ENCODE results near the gene CMTM8. TPM values are rescaled to one million over a fixed set of nuclear protein-coding genes. Genes with fewer than 3 reads are reported as not detected.

CMTM8 gene
- total and polyA plus RNA-seq, 2 of the 8 experiments (the other 6 are each of a cell fraction or from before 2014, with no cell fraction given): 10.5 to 22.4 TPM

DNA sequence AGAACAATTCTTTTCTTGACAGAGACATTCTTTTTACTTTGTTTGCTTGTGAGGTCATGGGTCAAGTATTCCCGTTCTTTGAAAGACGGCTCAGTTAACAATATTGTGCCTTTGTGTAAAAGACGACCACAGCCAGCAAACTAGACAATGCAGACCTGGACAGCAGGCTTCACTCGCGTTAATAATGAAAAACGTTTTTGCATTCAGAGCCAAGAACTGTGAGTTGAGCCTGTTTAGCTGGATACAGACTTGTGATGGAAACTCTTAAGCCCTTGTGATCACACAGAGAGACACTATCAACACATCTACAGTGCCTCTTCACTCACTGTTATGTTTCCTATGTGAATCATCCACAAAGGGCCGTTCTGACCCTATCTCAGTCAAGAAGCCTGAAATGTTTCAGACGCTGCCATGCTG is 115.9 kb downstream of the CMTM8 start:
- no peak overlapping the region for H2BK15ac ChIP-seq (ENCODE audit: low read length)
- H3K79me1 ChIP-seq (ENCODE audit: low read depth, low read length): no peaks in the 10 kb centered on the region; the same call in 1 of the 2 replicates
- no peak overlapping the region for H2BK12ac ChIP-seq (ENCODE audit: low read depth, low read length)
- DNase-seq (ENCODE audit: low read depth in 1 of 2, low spot score in 2 of 2) (no peak), FAIRE-seq (no peak)
- no peak overlapping the region for H2AK5ac ChIP-seq (ENCODE audit: low read depth, low read length)
- POLR2A ChIA-PET (ENCODE audit: partially characterized antibody): no interaction called here
- no peak overlapping the region for H3K9ac ChIP-seq (replicated peaks in 1 of 4; ENCODE audit: extremely low read depth in 1 of 4, low read depth in 3 of 4, low read length in 3 of 4)
- CTCF ChIA-PET (ENCODE audit: partially characterized antibody): no interaction called here
- no peak overlapping the region for H2BK20ac ChIP-seq (ENCODE audit: low read length)
- H4K91ac ChIP-seq (replicated peaks; ENCODE audit: insufficient read length, low read length): no peak overlapping the region
- no peak overlapping the region for H2BK120ac ChIP-seq (replicated peaks; ENCODE audit: low read depth, low read length)
- no peak overlapping the region for H3K23ac ChIP-seq (ENCODE audit: insufficient read length)
- H3K9me3 ChIP-seq (ENCODE audit: insufficient read depth in 2 of 2, low read depth in 1 of 2, low read length in 1 of 2): no peaks in the 10 kb centered on the region
- no peak overlapping the region for H3K56ac ChIP-seq (replicated peaks; ENCODE audit: insufficient read length, low read depth, low read length)
- no peak overlapping the region for H4K8ac ChIP-seq (ENCODE audit: extremely low read depth, insufficient read depth, low read length)
- no peaks in the 10 kb centered on the region; the same call in 1 of the 2 replicates for H3K23me2 ChIP-seq (ENCODE audit: low read depth, low read length)
- H4K20me1 ChIP-seq (replicated peaks in 1 of 2; ENCODE audit: control insufficient read depth in 1 of 2, insufficient read depth in 2 of 2, low read length in 2 of 2): no peaks in the 10 kb centered on the region
- H3K79me2 ChIP-seq (ENCODE audit: control insufficient read depth in 1 of 2, insufficient read depth in 2 of 2, low read length in 2 of 2): no peaks in the 10 kb centered on the region
- no peak overlapping the region for H3K27ac ChIP-seq (ENCODE audit: low read depth, low read length)
- no peak overlapping the region for H2BK5ac ChIP-seq (ENCODE audit: low read depth, low read length)
- H3K4me2 ChIP-seq (ENCODE audit: insufficient read depth in 1 of 2, low read depth in 2 of 2, low read length in 2 of 2): no peak overlapping the region
- H3K14ac ChIP-seq (ENCODE audit: insufficient read length): no peak overlapping the region
- WGBS, 2 experiments (ENCODE audit: extremely low coverage in 1 of 2, insufficient coverage in 1 of 2, insufficient read length in 1 of 2, insufficient replicate concordance in 2 of 2, low coverage in 1 of 2, low lambda C conversion rate in 2 of 2, missing lambda C conversion rate in 1 of 2): 84% methylated on average over 8 of the region's 8 CpGs; no CpG with 5 or more reads in 1 of the 2 experiments
- H3K18ac ChIP-seq (ENCODE audit: extremely low read depth, low read length): no peak overlapping the region
- no peak overlapping the region for H4K5ac ChIP-seq (ENCODE audit: insufficient read length, low read depth, low read length)
- no peak overlapping the region for H3K4me3 ChIP-seq (ENCODE audit: extremely low read depth in 1 of 4, insufficient read depth in 2 of 4, low read depth in 3 of 4, low read length in 4 of 4)
- H3K36me3 ChIP-seq (ENCODE audit: control insufficient read depth in 2 of 4, insufficient read depth in 4 of 4, low read length in 3 of 4): no peaks in the 10 kb centered on the region
- H2AFZ ChIP-seq (ENCODE audit: low read length): no peak overlapping the region
- H3K27me3 ChIP-seq (replicated peaks in 1 of 4; ENCODE audit: control insufficient read depth in 3 of 4, extremely low read depth in 1 of 4, insufficient read depth in 3 of 4, low read length in 3 of 4): no peaks in the 10 kb centered on the region
- H3K4ac ChIP-seq (replicated peaks; ENCODE audit: insufficient read length, low read depth, low read length): no peak overlapping the region
- H3K4me1 ChIP-seq (replicated peaks in 1 of 4; ENCODE audit: control insufficient read depth in 3 of 4, insufficient read depth in 4 of 4, low read length in 3 of 4): peaks cover 3 to 14% (median 7%) of the 10 kb centered on the region in 4 experiments; a peak in 5 of 7 replicates
- TF ChIP-seq BRCA1 (IDR thresholded peaks at IDR 0.05; ENCODE audit: low read depth, low read length) (no peak), FOSL1 (IDR thresholded peaks at IDR 0.05; ENCODE audit: insufficient read depth, low read depth, low read length) (no peak), RBBP5 (IDR thresholded peaks at IDR 0.05; ENCODE audit: borderline replicate concordance, low read depth, low read length) (no peak), POU5F1 (IDR thresholded peaks at IDR 0.05; ENCODE audit: low read depth, low read length) (no peak), JUN (IDR thresholded peaks at IDR 0.05; ENCODE audit: low read depth, low read length) (no peak), TAF7 (optimal IDR thresholded peaks at IDR 0.05; ENCODE audit: borderline replicate concordance, low read depth, low read length) (no peak), EGR1 (IDR thresholded peaks at IDR 0.05; ENCODE audit: borderline replicate concordance, low read depth, low read length) (no peak), RXRA (IDR thresholded peaks at IDR 0.05; ENCODE audit: insufficient read depth, low read depth, low read length) (no peak), PHF8 (conservative IDR thresholded peaks at IDR 0.05; ENCODE audit: low read depth, low read length) (no peak), MAFK (IDR thresholded peaks at IDR 0.05; ENCODE audit: low read depth, low read length) (no peak), NANOG (IDR thresholded peaks at IDR 0.05; ENCODE audit: insufficient read depth, low read depth, low read length, poor library complexity, severe bottlenecking) (no peak), KDM4A (IDR thresholded peaks at IDR 0.05; ENCODE audit: low read depth, low read length, severe bottlenecking) (no peak)
- TF ChIP-seq, protein P1, sequence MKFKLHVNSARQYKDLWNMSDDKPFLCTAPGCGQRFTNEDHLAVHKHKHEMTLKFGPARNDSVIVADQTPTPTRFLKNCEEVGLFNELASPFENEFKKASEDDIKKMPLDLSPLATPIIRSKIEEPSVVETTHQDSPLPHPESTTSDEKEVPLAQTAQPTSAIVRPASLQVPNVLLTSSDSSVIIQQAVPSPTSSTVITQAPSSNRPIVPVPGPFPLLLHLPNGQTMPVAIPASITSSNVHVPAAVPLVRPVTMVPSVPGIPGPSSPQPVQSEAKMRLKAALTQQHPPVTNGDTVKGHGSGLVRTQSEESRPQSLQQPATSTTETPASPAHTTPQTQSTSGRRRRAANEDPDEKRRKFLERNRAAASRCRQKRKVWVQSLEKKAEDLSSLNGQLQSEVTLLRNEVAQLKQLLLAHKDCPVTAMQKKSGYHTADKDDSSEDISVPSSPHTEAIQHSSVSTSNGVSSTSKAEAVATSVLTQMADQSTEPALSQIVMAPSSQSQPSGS (IDR thresholded peaks at IDR 0.05; ENCODE audit: low read length): no peak
